HepG2 (cell line): ENCODE measurements around the gene RABEP1.
A peak's percentile ranks its signal among the peaks of the same experiment; 100 is the strongest.

ENCODE experiments used
- TF ChIP-seq, protein P1 (sequence below): sonication (generic); formaldehyde crosslinking; IDR thresholded peaks from 2 replicates; pipeline ENCODE4 v1.5.0; 2020; ENCODE audit warnings: mild to moderate bottlenecking, missing genetic modification reagents, moderate library complexity
- TF ChIP-seq, protein P2 (sequence below): sonication (generic); formaldehyde crosslinking; IDR thresholded peaks from 2 replicates; pipeline ENCODE4 v1.4.0; 2020; ENCODE audit warnings: mild to moderate bottlenecking, missing genetic modification reagents
- TF ChIP-seq, protein P3 (sequence below): fragments of 450-650 bp; IDR thresholded peaks from 2 replicates; pipeline ENCODE4 v1.6.1; 2017; ENCODE audit warnings: mild to moderate bottlenecking

DNA sequence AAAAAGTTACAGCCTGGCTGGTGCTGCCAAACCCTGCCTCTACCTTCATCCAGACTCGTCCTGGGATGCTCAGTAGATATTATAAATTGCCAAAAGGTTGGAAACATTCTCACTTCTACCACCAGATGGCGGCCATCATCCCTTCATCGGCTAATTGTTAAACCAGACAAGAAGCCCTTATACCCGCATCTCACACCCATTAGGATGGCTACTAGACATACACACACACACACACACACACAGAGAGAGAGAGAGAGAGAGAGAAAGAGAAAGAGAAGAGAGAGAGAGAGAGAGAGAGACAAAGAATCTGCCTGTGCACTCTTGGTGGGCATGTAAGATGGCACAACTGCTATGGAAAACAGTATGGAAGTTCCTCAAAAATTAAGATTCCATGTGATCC, 32.5 kb upstream of the RABEP1 start:
- TF ChIP-seq, protein P1, sequence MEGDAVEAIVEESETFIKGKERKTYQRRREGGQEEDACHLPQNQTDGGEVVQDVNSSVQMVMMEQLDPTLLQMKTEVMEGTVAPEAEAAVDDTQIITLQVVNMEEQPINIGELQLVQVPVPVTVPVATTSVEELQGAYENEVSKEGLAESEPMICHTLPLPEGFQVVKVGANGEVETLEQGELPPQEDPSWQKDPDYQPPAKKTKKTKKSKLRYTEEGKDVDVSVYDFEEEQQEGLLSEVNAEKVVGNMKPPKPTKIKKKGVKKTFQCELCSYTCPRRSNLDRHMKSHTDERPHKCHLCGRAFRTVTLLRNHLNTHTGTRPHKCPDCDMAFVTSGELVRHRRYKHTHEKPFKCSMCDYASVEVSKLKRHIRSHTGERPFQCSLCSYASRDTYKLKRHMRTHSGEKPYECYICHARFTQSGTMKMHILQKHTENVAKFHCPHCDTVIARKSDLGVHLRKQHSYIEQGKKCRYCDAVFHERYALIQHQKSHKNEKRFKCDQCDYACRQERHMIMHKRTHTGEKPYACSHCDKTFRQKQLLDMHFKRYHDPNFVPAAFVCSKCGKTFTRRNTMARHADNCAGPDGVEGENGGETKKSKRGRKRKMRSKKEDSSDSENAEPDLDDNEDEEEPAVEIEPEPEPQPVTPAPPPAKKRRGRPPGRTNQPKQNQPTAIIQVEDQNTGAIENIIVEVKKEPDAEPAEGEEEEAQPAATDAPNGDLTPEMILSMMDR (CRISPR knock-in tag): peak; percentile 82
- TF ChIP-seq, protein P2, sequence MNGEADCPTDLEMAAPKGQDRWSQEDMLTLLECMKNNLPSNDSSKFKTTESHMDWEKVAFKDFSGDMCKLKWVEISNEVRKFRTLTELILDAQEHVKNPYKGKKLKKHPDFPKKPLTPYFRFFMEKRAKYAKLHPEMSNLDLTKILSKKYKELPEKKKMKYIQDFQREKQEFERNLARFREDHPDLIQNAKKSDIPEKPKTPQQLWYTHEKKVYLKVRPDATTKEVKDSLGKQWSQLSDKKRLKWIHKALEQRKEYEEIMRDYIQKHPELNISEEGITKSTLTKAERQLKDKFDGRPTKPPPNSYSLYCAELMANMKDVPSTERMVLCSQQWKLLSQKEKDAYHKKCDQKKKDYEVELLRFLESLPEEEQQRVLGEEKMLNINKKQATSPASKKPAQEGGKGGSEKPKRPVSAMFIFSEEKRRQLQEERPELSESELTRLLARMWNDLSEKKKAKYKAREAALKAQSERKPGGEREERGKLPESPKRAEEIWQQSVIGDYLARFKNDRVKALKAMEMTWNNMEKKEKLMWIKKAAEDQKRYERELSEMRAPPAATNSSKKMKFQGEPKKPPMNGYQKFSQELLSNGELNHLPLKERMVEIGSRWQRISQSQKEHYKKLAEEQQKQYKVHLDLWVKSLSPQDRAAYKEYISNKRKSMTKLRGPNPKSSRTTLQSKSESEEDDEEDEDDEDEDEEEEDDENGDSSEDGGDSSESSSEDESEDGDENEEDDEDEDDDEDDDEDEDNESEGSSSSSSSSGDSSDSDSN (CRISPR knock-in tag): no peak
- TF ChIP-seq, protein P3, sequence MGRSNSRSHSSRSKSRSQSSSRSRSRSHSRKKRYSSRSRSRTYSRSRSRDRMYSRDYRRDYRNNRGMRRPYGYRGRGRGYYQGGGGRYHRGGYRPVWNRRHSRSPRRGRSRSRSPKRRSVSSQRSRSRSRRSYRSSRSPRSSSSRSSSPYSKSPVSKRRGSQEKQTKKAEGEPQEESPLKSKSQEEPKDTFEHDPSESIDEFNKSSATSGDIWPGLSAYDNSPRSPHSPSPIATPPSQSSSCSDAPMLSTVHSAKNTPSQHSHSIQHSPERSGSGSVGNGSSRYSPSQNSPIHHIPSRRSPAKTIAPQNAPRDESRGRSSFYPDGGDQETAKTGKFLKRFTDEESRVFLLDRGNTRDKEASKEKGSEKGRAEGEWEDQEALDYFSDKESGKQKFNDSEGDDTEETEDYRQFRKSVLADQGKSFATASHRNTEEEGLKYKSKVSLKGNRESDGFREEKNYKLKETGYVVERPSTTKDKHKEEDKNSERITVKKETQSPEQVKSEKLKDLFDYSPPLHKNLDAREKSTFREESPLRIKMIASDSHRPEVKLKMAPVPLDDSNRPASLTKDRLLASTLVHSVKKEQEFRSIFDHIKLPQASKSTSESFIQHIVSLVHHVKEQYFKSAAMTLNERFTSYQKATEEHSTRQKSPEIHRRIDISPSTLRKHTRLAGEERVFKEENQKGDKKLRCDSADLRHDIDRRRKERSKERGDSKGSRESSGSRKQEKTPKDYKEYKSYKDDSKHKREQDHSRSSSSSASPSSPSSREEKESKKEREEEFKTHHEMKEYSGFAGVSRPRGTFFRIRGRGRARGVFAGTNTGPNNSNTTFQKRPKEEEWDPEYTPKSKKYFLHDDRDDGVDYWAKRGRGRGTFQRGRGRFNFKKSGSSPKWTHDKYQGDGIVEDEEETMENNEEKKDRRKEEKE: no peak
